GM12878 (cell line): ENCODE measurements around the gene GRK2. TPM values are rescaled to one million over a fixed set of nuclear protein-coding genes. Genes with fewer than 3 reads are reported as not detected.

Experiments used
- ATAC-seq: fragments of 200-7000 bp; cut with Tn5 transposase; 3 replicates; pipeline ENCODE4 v1.9.1; 2020; ENCODE audit warnings: mild to moderate bottlenecking, moderate library complexity
- BruUV-seq: library from RNA; stranded (reverse); fragments of 400-500 nt; replicated peaks from 2 replicates; lab custom pipeline; 2021; lab: Mats Ljungman, UMichigan
- CTCF ChIA-PET: fragments of 300-600 bp; sonication (Branson Sonifier 250); formaldehyde crosslinking; extraction: SDS; loops from one replicate; lab custom pipeline; 2021; ENCODE audit warnings: inconsistent platforms; lab: Yijun Ruan, JAX
- POLR2A ChIA-PET: fragments of 350-600 bp; formaldehyde crosslinking; extraction: SDS; loops from one replicate; lab custom pipeline; 2021; ENCODE audit warnings: inconsistent platforms; lab: Charles Lee
- RAD21 ChIA-PET: fragments of 300-600 bp; sonication (Branson Sonifier 250); formaldehyde crosslinking; loops from one replicate; lab custom pipeline; 2023; ENCODE audit warnings: antibody characterized with exemption; ENCODE audit not compliant: unreplicated experiment; lab: Charles Lee
- SMC1A ChIA-PET: fragments of 300-600 bp; sonication (Branson Sonifier 250); formaldehyde crosslinking; loops from one replicate; lab custom pipeline; 2023; ENCODE audit not compliant: unreplicated experiment, uncharacterized antibody; lab: Charles Lee
- DNase-seq: peaks from one replicate; pipeline ENCODE4 v3.0.0-alpha.2; 2011; ENCODE audit warnings: low read depth, low spot score
- FAIRE-seq: peaks from 3 replicates; lab custom pipeline; 2011; peaks lifted over from hg19 to GRCh38; lab: Jason Lieb, UNC
- H2AFZ ChIP-seq: 2 replicates; pipeline ENCODE4 v1.6.0; 2011; ENCODE audit warnings: low read depth, low read length, control low read depth; ENCODE audit not compliant: control insufficient read depth
- H3K27ac ChIP-seq: 2 replicates; pipeline ENCODE4 v1.5.1; 2011; ENCODE audit warnings: control low read depth; ENCODE audit not compliant: control insufficient read depth, insufficient read depth
- H3K27me3 ChIP-seq, 2 experiments: replicated peaks in 1 of 2; 2 replicates each; pipeline versions ENCODE4 v1.6.0 to v1.6.1; 2011; ENCODE audit warnings: low read length in 1 of 2; ENCODE audit not compliant: control insufficient read depth in 2 of 2, insufficient read depth in 2 of 2
- H3K36me3 ChIP-seq, 2 experiments: 2 replicates each; pipeline ENCODE4 v1.5.1; 2011; ENCODE audit warnings: low read length in 1 of 2; ENCODE audit not compliant: control insufficient read depth in 2 of 2, insufficient read depth in 2 of 2
- H3K4me1 ChIP-seq: 2 replicates; pipeline ENCODE4 v1.6.1; 2011; ENCODE audit warnings: mild to moderate bottlenecking, low read length, moderate library complexity, mixed read lengths; ENCODE audit not compliant: control insufficient read depth, insufficient read depth
- H3K4me2 ChIP-seq: 2 replicates; pipeline ENCODE4 v1.6.0; 2011; ENCODE audit warnings: control low read depth; ENCODE audit not compliant: control insufficient read depth, insufficient read depth
- H3K4me3 ChIP-seq: fragments of 200-600 bp; sonication (generic); 2 replicates; pipeline ENCODE4 v1.5.1; 2016
- H3K79me2 ChIP-seq: 2 replicates; pipeline ENCODE4 v1.6.0; 2011; ENCODE audit warnings: low read length; ENCODE audit not compliant: control insufficient read depth, insufficient read depth
- H3K9ac ChIP-seq: 2 replicates; pipeline ENCODE4 v1.8.0; 2011; ENCODE audit warnings: low read length, control low read depth, mixed read lengths; ENCODE audit not compliant: control insufficient read depth, insufficient read depth
- H3K9me3 ChIP-seq: replicated peaks from 3 replicates; pipeline ENCODE4 v1.5.1; 2011; ENCODE audit warnings: mild to moderate bottlenecking, low read length; ENCODE audit not compliant: control insufficient read depth, insufficient read depth
- H4K20me1 ChIP-seq: 2 replicates; pipeline ENCODE4 v1.6.0; 2011; ENCODE audit not compliant: control insufficient read depth, insufficient read depth
- MEF2A ChIP-seq: IDR thresholded peaks from 2 replicates; pipeline ENCODE4 v1.6.1; 2011; ENCODE audit warnings: low read depth, mild to moderate bottlenecking, low read length, moderate library complexity; ENCODE audit not compliant: insufficient read depth
- MTA3 ChIP-seq: IDR thresholded peaks from 2 replicates; pipeline ENCODE4 v1.6.1; 2012; ENCODE audit warnings: low read length, inconsistent platforms, borderline replicate concordance
- NR2F1 ChIP-seq: fragments of 450-650 bp; conservative IDR thresholded peaks from 2 replicates; pipeline ENCODE4 v1.6.1; 2017; ENCODE audit warnings: mild to moderate bottlenecking
- WGBS: methylation state at CpG from one replicate; pipeline ENCODE4 v1.1.6; 2016; ENCODE audit warnings: low lambda C conversion rate; ENCODE audit not compliant: insufficient replicate concordance, insufficient coverage; ENCODE audit errors: missing lambda C conversion rate; 5-methylcytosine and 5-hydroxymethylcytosine counted together
- in situ Hi-C: fragments of 300-500 bp; cut with MboI; formaldehyde crosslinking; loops from 9 replicates; pipeline ENCODE4 v1.14.3; 2018; ENCODE audit warnings: mixed read lengths
- intact Hi-C: fragments of 100-400 bp; cut with micrococcal nuclease; formaldehyde crosslinking; loops from one replicate; pipeline ENCODE4 v1.14.2; 2022; ENCODE audit not compliant: unreplicated experiment
- polyA plus RNA-seq, 11 experiments: library from polyadenylated mRNA; depleted of rRNA in 4 of 11; unstranded in 6 of 11; stranded (reverse) in 5 of 11; fragments of >200 nt; fragmentation: Nextera tagmentation in 4 of 11; fragmentation: Illumina TruSeq in 1 of 11; extraction: Ambion mirVana in 4 of 11; extraction: Trizol in 1 of 11; gene quantifications; 1 replicate in 1 of 11; 2 replicates in 10 of 11; pipeline versions ENCODE4 v1.2.1 to v1.2.3, GENCODE V29; 2011 to 2016; ENCODE audit warnings: inconsistent platforms in 2 of 11, missing spikeins in 2 of 11, low read depth in 1 of 11
- total RNA-seq, 4 experiments: library from RNA; depleted of rRNA in 3 of 4; stranded (reverse); fragments of >200 nt in 3 of 4; fragmentation: Illumina TruSeq in 1 of 4; extraction: Trizol in 1 of 4; gene quantifications; 2 replicates each; pipeline versions ENCODE4 v1.2.1 to v1.2.3, GENCODE V29; 2013 to 2021
- TF ChIP-seq, protein P1 (sequence below): fragments of 450-650 bp; IDR thresholded peaks from 2 replicates; pipeline ENCODE4 v1.6.1; 2016; ENCODE audit warnings: mild to moderate bottlenecking, moderate library complexity, borderline replicate concordance
- TF ChIP-seq, protein P2 (sequence below): IDR thresholded peaks from 2 replicates; pipeline ENCODE4 v1.6.1; 2011; ENCODE audit warnings: low read depth, mild to moderate bottlenecking, low read length, moderate library complexity, borderline replicate concordance; ENCODE audit errors: extremely low read depth
- TF ChIP-seq, protein P3 (sequence below): fragments of 450-650 bp; IDR thresholded peaks from 2 replicates; pipeline ENCODE4 v1.6.1; 2017; ENCODE audit warnings: antibody characterized with exemption, mild to moderate bottlenecking, moderate library complexity

Gene GRK2
- total and polyA plus RNA-seq, 10 of the 15 experiments (the other 5 are each of a cell fraction or from before 2014, with no cell fraction given): 1.0 to 160 (median 66.1) TPM

DNA sequence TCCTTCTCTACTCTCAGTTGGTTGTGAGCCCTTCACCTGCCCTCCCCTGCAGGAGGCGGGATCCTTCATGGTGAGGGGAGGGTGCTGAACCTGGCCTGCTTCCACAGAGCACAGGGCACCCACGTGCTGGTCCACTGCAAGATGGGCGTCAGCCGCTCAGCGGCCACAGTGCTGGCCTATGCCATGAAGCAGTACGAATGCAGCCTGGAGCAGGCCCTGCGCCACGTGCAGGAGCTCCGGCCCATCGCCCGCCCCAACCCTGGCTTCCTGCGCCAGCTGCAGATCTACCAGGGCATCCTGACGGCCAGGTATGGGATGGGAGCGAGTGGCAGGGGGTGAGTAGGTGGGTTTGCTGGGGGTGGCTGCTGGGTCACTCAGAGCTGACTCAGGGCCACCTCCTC is 43.4 kb downstream of the GRK2 start (continued):
- TF ChIP-seq, protein P1, sequence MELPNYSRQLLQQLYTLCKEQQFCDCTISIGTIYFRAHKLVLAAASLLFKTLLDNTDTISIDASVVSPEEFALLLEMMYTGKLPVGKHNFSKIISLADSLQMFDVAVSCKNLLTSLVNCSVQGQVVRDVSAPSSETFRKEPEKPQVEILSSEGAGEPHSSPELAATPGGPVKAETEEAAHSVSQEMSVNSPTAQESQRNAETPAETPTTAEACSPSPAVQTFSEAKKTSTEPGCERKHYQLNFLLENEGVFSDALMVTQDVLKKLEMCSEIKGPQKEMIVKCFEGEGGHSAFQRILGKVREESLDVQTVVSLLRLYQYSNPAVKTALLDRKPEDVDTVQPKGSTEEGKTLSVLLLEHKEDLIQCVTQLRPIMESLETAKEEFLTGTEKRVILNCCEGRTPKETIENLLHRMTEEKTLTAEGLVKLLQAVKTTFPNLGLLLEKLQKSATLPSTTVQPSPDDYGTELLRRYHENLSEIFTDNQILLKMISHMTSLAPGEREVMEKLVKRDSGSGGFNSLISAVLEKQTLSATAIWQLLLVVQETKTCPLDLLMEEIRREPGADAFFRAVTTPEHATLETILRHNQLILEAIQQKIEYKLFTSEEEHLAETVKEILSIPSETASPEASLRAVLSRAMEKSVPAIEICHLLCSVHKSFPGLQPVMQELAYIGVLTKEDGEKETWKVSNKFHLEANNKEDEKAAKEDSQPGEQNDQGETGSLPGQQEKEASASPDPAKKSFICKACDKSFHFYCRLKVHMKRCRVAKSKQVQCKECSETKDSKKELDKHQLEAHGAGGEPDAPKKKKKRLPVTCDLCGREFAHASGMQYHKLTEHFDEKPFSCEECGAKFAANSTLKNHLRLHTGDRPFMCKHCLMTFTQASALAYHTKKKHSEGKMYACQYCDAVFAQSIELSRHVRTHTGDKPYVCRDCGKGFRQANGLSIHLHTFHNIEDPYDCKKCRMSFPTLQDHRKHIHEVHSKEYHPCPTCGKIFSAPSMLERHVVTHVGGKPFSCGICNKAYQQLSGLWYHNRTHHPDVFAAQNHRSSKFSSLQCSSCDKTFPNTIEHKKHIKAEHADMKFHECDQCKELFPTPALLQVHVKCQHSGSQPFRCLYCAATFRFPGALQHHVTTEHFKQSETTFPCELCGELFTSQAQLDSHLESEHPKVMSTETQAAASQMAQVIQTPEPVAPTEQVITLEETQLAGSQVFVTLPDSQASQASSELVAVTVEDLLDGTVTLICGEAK: no peak
- TF ChIP-seq, protein P2, sequence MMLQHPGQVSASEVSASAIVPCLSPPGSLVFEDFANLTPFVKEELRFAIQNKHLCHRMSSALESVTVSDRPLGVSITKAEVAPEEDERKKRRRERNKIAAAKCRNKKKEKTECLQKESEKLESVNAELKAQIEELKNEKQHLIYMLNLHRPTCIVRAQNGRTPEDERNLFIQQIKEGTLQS: no peak

DNA sequence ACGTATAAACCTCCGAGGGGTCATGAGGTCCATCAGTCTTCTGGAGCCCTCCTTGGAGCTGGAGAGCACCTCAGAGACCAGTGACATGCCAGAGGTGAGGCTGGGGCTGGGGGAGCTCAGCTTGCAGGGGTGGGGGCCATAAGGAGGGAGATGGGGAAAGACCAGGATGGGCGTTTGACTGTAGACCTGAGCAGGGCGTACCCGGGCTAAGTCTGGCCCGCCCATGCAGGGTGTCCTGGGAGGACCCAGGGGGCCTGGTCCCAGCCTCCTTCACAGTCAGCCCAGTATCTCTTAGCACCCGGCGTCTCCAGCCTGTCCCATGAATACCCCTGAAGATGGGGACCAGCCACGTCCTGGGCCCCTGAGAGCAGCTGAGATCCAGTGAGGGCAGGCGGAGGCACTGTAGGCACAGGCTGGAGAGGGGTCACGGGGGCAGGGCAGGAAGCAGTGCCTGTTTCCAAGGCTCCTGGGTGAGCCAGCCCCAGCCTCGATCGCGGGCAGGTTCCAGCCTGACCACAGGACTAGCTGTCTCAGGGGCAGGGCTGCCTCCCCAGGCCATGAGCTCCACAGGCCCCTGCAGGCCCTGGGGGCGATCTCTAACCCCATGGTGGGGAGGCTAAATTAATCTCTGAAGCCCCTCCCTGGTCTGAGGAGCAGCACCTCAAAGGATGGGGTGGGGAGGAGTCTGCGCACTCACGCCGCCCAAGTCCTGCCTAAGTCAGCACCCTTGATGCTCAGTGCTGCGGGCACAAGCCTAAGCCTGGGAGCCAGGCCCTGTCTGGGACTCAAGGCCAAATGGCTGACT is 44.2 kb downstream of the GRK2 start:
- no peaks in the 10 kb centered on the region for H3K9me3 ChIP-seq
- RAD21 ChIA-PET: interaction anchor here (1.7 kb wide), 1 partner anchor 48 kb away, joined by 4 read pairs; no protein-coding TSS in a partner anchor
- no peak overlapping the region for H2AFZ ChIP-seq
- ATAC-seq (no peak), FAIRE-seq (no peak), DNase-seq (no peak)
- H4K20me1 ChIP-seq: no peaks in the 10 kb centered on the region
- in situ Hi-C loops (no loop called here), intact Hi-C loops (no loop called here)
- 86% methylated on average over 18 of the region's 19 CpGs for WGBS
- H3K27me3 ChIP-seq: no peaks in the 10 kb centered on the region
- no peak overlapping the region for H3K9ac ChIP-seq
- POLR2A ChIA-PET: interaction anchor here (1.1 kb wide), 1 partner anchor 22 kb away, joined by 4 read pairs; no protein-coding TSS in a partner anchor
- H3K27ac ChIP-seq: no peak overlapping the region
- no peaks in the 10 kb centered on the region for H3K79me2 ChIP-seq
- no peaks in the 10 kb centered on the region for H3K4me1 ChIP-seq
- CTCF ChIA-PET: interaction anchor here (1.2 kb wide), 1 partner anchor 33 kb away, joined by 4 read pairs; no protein-coding TSS in a partner anchor
- no peak overlapping the region for H3K4me3 ChIP-seq
- SMC1A ChIA-PET: no interaction called here
- no TSS peak for BruUV-seq
- TF ChIP-seq, protein P3, sequence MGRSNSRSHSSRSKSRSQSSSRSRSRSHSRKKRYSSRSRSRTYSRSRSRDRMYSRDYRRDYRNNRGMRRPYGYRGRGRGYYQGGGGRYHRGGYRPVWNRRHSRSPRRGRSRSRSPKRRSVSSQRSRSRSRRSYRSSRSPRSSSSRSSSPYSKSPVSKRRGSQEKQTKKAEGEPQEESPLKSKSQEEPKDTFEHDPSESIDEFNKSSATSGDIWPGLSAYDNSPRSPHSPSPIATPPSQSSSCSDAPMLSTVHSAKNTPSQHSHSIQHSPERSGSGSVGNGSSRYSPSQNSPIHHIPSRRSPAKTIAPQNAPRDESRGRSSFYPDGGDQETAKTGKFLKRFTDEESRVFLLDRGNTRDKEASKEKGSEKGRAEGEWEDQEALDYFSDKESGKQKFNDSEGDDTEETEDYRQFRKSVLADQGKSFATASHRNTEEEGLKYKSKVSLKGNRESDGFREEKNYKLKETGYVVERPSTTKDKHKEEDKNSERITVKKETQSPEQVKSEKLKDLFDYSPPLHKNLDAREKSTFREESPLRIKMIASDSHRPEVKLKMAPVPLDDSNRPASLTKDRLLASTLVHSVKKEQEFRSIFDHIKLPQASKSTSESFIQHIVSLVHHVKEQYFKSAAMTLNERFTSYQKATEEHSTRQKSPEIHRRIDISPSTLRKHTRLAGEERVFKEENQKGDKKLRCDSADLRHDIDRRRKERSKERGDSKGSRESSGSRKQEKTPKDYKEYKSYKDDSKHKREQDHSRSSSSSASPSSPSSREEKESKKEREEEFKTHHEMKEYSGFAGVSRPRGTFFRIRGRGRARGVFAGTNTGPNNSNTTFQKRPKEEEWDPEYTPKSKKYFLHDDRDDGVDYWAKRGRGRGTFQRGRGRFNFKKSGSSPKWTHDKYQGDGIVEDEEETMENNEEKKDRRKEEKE: no peak
- no peak for TF ChIP-seq NR2F1
- no peak for TF ChIP-seq MEF2A
- TF ChIP-seq MTA3: no peak
- H3K4me2 ChIP-seq: no peak overlapping the region
- no peaks in the 10 kb centered on the region for H3K36me3 ChIP-seq
